GM12878 (cell line): ENCODE data around the gene HOOK2. TPM values are rescaled to one million over a fixed set of nuclear protein-coding genes. Genes with fewer than 3 reads are reported as not detected.

Experiments
- ATF7 ChIP-seq: fragments of 450-650 bp; IDR thresholded peaks from 2 replicates; pipeline ENCODE4 v1.6.1; 2016; ENCODE audit warnings: low read depth, mild to moderate bottlenecking
- CBFB ChIP-seq: IDR thresholded peaks from 2 replicates; pipeline ENCODE4 v1.6.1; 2016; ENCODE audit warnings: antibody characterized with exemption, low read depth
- CREB1 ChIP-seq: IDR thresholded peaks from 2 replicates; pipeline ENCODE4 v1.6.1; 2012; ENCODE audit warnings: low read depth, mild to moderate bottlenecking, inconsistent platforms
- CREM ChIP-seq: IDR thresholded peaks from 2 replicates; pipeline ENCODE4 v1.6.1; 2014; ENCODE audit warnings: antibody characterized with exemption, low read depth
- MXI1 ChIP-seq: fragments of 150-350 bp; IDR thresholded peaks from 2 replicates; pipeline ENCODE4 v1.6.1; 2011; ENCODE audit warnings: low read depth, mild to moderate bottlenecking, inconsistent platforms, low read length, improper control_type of control experiment
- POLR2AphosphoS2 ChIP-seq: IDR thresholded peaks from 2 replicates; pipeline ENCODE4 v1.6.1; 2011; ENCODE audit warnings: low read depth, mild to moderate bottlenecking, low read length, improper control_type of control experiment, moderate library complexity
- POLR2AphosphoS5 ChIP-seq: IDR thresholded peaks from 2 replicates; pipeline ENCODE4 v1.6.1; 2011; ENCODE audit warnings: mild to moderate bottlenecking, low read length, inconsistent platforms
- RCOR1 ChIP-seq: conservative IDR thresholded peaks from 2 replicates; pipeline ENCODE4 v1.6.1; 2012; ENCODE audit warnings: low read depth, low read length, improper control_type of control experiment
- SMC3 ChIP-seq: IDR thresholded peaks from 2 replicates; pipeline ENCODE4 v1.6.1; 2011; ENCODE audit warnings: low read length, improper control_type of control experiment, borderline replicate concordance
- ZNF384 ChIP-seq: IDR thresholded peaks from 2 replicates; pipeline ENCODE4 v1.6.1; 2012; ENCODE audit warnings: low read depth, mild to moderate bottlenecking, low read length, improper control_type of control experiment, borderline replicate concordance
- ZNF622 ChIP-seq: fragments of 450-650 bp; IDR thresholded peaks from 2 replicates; pipeline ENCODE4 v1.6.1; 2017; ENCODE audit warnings: mild to moderate bottlenecking, inconsistent platforms
- polyA plus RNA-seq, 11 experiments: library from polyadenylated mRNA; depleted of rRNA in 4 of 11; unstranded in 6 of 11; stranded (reverse) in 5 of 11; fragments of >200 nt; fragmentation: Nextera tagmentation in 4 of 11; fragmentation: Illumina TruSeq in 1 of 11; extraction: Ambion mirVana in 4 of 11; extraction: Trizol in 1 of 11; gene quantifications; 1 replicate in 1 of 11; 2 replicates in 10 of 11; pipeline versions ENCODE4 v1.2.1 to v1.2.3, GENCODE V29; 2011 to 2016; ENCODE audit warnings: inconsistent platforms in 2 of 11, missing spikeins in 2 of 11, low read depth in 1 of 11
- total RNA-seq, 4 experiments: library from RNA; depleted of rRNA in 3 of 4; stranded (reverse); fragments of >200 nt in 3 of 4; fragmentation: Illumina TruSeq in 1 of 4; extraction: Trizol in 1 of 4; gene quantifications; 2 replicates each; pipeline versions ENCODE4 v1.2.1 to v1.2.3, GENCODE V29; 2013 to 2021
- TF ChIP-seq, protein P1 (sequence below): IDR thresholded peaks from 2 replicates; pipeline ENCODE4 v1.6.1; 2011; ENCODE audit warnings: low read depth, low read length, improper control_type of control experiment, borderline replicate concordance
- TF ChIP-seq, protein P2 (sequence below): fragments of 450-650 bp; IDR thresholded peaks from 2 replicates; pipeline ENCODE4 v1.6.1; 2016; ENCODE audit warnings: mild to moderate bottlenecking
- TF ChIP-seq, protein P3 (sequence below): fragments of 450-650 bp; IDR thresholded peaks from 2 replicates; pipeline ENCODE4 v1.6.1; 2018; ENCODE audit warnings: borderline replicate concordance, mild to moderate bottlenecking; ENCODE audit not compliant: partially characterized antibody
- TF ChIP-seq, protein P4 (sequence below): fragments of 450-650 bp; IDR thresholded peaks from 2 replicates; pipeline ENCODE4 v1.6.1; 2016; ENCODE audit warnings: mild to moderate bottlenecking, moderate library complexity, borderline replicate concordance
- TF ChIP-seq, protein P5 (sequence below): fragments of 450-650 bp; conservative IDR thresholded peaks from 2 replicates; pipeline ENCODE4 v1.6.1; 2017; ENCODE audit warnings: mild to moderate bottlenecking, moderate library complexity
- TF ChIP-seq, protein P6 (sequence below): IDR thresholded peaks from 2 replicates; pipeline ENCODE4 v1.6.1; 2012; ENCODE audit warnings: low read depth, low read length, improper control_type of control experiment

Gene HOOK2
- total and polyA plus RNA-seq, 10 of the 15 experiments (the other 5 are each of a cell fraction or from before 2014, with no cell fraction given) = 1.5 to 9.6 (median 6.2) TPM

DNA sequence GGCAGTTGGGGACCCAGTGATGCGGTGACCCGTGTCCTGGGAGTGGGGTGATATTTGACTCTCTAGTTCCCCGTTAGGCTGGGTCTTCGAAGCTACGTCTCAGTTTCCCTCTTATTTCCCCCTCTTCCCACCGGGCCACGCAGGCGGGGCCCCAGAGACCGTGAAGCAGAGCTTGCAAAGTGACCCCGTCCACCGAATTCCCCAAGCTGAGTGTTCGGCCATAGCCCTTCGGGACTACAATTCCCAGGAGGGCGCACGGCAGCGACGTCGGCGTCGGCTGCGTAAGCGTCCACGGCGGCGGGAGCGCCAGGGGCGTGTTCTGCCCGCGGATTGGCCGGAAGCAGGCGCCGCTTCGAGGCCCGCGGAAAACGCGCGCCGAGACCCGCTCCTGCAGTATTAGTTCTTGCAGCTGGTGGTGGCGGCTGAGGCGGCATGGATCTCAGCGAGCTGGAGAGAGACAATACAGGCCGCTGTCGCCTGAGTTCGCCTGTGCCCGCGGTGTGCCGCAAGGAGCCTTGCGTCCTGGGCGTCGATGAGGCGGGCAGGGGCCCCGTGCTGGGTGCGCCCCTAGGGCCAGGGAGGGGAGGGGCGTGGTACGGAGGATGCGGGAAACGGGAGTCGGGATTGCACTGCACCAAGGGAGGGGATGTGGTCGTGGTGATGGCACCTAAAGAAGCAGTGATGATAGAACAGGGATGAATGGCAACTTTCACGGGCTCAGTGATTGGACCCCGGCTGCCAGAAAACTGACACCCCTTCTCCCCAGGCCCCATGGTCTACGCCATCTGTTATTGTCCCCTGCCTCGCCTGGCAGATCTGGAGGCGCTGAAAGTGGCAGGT lies 31.1 kb upstream of the HOOK2 start, which contains the start of gene RNASEH2A (continued):
- TF ChIP-seq, protein P1, sequence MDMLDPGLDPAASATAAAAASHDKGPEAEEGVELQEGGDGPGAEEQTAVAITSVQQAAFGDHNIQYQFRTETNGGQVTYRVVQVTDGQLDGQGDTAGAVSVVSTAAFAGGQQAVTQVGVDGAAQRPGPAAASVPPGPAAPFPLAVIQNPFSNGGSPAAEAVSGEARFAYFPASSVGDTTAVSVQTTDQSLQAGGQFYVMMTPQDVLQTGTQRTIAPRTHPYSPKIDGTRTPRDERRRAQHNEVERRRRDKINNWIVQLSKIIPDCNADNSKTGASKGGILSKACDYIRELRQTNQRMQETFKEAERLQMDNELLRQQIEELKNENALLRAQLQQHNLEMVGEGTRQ = no peak
- TF ChIP-seq SMC3 (no peak), ZNF384 (no peak), RCOR1 (no peak), ZNF622 (no peak), POLR2AphosphoS2 (no peak), POLR2AphosphoS5 (peak; percentile 61; the same call in 1 of the 2 replicates), CREM (peak; percentile 92), ATF7 (no peak), CREB1 (peak; percentile 94), CBFB (no peak), MXI1 (peak; percentile 84)
- TF ChIP-seq, protein P2, sequence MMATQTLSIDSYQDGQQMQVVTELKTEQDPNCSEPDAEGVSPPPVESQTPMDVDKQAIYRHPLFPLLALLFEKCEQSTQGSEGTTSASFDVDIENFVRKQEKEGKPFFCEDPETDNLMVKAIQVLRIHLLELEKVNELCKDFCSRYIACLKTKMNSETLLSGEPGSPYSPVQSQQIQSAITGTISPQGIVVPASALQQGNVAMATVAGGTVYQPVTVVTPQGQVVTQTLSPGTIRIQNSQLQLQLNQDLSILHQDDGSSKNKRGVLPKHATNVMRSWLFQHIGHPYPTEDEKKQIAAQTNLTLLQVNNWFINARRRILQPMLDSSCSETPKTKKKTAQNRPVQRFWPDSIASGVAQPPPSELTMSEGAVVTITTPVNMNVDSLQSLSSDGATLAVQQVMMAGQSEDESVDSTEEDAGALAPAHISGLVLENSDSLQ = peak; percentile 81
- TF ChIP-seq, protein P3, sequence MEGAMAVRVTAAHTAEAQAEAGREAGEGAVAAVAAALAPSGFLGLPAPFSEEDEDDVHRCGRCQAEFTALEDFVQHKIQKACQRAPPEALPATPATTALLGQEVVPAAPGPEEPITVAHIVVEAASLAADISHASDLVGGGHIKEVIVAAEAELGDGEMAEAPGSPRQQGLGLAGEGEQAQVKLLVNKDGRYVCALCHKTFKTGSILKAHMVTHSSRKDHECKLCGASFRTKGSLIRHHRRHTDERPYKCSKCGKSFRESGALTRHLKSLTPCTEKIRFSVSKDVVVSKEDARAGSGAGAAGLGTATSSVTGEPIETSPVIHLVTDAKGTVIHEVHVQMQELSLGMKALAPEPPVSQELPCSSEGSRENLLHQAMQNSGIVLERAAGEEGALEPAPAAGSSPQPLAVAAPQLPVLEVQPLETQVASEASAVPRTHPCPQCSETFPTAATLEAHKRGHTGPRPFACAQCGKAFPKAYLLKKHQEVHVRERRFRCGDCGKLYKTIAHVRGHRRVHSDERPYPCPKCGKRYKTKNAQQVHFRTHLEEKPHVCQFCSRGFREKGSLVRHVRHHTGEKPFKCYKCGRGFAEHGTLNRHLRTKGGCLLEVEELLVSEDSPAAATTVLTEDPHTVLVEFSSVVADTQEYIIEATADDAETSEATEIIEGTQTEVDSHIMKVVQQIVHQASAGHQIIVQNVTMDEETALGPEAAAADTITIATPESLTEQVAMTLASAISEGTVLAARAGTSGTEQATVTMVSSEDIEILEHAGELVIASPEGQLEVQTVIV = no peak
- TF ChIP-seq, protein P4, sequence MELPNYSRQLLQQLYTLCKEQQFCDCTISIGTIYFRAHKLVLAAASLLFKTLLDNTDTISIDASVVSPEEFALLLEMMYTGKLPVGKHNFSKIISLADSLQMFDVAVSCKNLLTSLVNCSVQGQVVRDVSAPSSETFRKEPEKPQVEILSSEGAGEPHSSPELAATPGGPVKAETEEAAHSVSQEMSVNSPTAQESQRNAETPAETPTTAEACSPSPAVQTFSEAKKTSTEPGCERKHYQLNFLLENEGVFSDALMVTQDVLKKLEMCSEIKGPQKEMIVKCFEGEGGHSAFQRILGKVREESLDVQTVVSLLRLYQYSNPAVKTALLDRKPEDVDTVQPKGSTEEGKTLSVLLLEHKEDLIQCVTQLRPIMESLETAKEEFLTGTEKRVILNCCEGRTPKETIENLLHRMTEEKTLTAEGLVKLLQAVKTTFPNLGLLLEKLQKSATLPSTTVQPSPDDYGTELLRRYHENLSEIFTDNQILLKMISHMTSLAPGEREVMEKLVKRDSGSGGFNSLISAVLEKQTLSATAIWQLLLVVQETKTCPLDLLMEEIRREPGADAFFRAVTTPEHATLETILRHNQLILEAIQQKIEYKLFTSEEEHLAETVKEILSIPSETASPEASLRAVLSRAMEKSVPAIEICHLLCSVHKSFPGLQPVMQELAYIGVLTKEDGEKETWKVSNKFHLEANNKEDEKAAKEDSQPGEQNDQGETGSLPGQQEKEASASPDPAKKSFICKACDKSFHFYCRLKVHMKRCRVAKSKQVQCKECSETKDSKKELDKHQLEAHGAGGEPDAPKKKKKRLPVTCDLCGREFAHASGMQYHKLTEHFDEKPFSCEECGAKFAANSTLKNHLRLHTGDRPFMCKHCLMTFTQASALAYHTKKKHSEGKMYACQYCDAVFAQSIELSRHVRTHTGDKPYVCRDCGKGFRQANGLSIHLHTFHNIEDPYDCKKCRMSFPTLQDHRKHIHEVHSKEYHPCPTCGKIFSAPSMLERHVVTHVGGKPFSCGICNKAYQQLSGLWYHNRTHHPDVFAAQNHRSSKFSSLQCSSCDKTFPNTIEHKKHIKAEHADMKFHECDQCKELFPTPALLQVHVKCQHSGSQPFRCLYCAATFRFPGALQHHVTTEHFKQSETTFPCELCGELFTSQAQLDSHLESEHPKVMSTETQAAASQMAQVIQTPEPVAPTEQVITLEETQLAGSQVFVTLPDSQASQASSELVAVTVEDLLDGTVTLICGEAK = no peak; the same call in 1 of the 2 replicates
- TF ChIP-seq, protein P5, sequence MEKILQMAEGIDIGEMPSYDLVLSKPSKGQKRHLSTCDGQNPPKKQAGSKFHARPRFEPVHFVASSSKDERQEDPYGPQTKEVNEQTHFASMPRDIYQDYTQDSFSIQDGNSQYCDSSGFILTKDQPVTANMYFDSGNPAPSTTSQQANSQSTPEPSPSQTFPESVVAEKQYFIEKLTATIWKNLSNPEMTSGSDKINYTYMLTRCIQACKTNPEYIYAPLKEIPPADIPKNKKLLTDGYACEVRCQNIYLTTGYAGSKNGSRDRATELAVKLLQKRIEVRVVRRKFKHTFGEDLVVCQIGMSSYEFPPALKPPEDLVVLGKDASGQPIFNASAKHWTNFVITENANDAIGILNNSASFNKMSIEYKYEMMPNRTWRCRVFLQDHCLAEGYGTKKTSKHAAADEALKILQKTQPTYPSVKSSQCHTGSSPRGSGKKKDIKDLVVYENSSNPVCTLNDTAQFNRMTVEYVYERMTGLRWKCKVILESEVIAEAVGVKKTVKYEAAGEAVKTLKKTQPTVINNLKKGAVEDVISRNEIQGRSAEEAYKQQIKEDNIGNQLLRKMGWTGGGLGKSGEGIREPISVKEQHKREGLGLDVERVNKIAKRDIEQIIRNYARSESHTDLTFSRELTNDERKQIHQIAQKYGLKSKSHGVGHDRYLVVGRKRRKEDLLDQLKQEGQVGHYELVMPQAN = peak; percentile 99
- TF ChIP-seq, protein P6, sequence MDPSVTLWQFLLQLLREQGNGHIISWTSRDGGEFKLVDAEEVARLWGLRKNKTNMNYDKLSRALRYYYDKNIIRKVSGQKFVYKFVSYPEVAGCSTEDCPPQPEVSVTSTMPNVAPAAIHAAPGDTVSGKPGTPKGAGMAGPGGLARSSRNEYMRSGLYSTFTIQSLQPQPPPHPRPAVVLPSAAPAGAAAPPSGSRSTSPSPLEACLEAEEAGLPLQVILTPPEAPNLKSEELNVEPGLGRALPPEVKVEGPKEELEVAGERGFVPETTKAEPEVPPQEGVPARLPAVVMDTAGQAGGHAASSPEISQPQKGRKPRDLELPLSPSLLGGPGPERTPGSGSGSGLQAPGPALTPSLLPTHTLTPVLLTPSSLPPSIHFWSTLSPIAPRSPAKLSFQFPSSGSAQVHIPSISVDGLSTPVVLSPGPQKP = peak; percentile 50; the same call in 1 of the 2 replicates
